SK-N-MC (cell line): ENCODE data around the gene FHIT.
"Not testable (repeated sequence)": the region's sequence is repeated elsewhere in the genome, so short reads cannot be mapped to it uniquely, and the experiment has no call there.

ENCODE experiments used
- DNase-seq: peaks from one replicate; pipeline ENCODE4 v3.0.0-alpha.2; 2011; ENCODE audit warnings: low read depth, low spot score
- H3K27ac ChIP-seq: fragments of 200-600 bp; sonication (generic); 2 replicates; pipeline ENCODE4 v1.5.1; 2016; ENCODE audit warnings: mixed run types
- H3K36me3 ChIP-seq: fragments of 200-600 bp; sonication (generic); 2 replicates; pipeline ENCODE4 v1.6.1; 2017; ENCODE audit warnings: antibody characterized with exemption, low read length, mixed read lengths; ENCODE audit not compliant: insufficient read depth
- H3K4me3 ChIP-seq: fragments of 200-600 bp; sonication (generic); 2 replicates; pipeline ENCODE4 v1.5.1; 2016
- H3K9ac ChIP-seq: fragments of 200-600 bp; sonication (generic); 2 replicates; pipeline ENCODE4 v1.8.0; 2017; ENCODE audit warnings: mixed run types, mixed read lengths; ENCODE audit not compliant: insufficient read length
- H3K9me3 ChIP-seq: fragments of 200-600 bp; sonication (generic); 2 replicates; pipeline ENCODE4 v1.6.1; 2017; ENCODE audit warnings: low read depth, mild to moderate bottlenecking, antibody characterized with exemption, low read length, moderate library complexity, mixed read lengths
- EZH2 ChIP-seq: fragments of 200-600 bp; sonication (generic); IDR thresholded peaks from one replicate; pipeline ENCODE4 v1.6.1; 2017; ENCODE audit warnings: antibody characterized with exemption
- FOXP2 ChIP-seq: optimal IDR thresholded peaks from 2 replicates; pipeline ENCODE3; 2011; ENCODE audit warnings: mild to moderate bottlenecking, moderate library complexity; ENCODE audit not compliant: insufficient read depth; ENCODE audit errors: extremely low read length, control extremely low read depth
- POLR2AphosphoS5 ChIP-seq: IDR thresholded peaks from 2 replicates; pipeline ENCODE4 v1.6.1; 2012; ENCODE audit warnings: mild to moderate bottlenecking, low read depth, low read length, borderline replicate concordance

The FHIT gene

DNA sequence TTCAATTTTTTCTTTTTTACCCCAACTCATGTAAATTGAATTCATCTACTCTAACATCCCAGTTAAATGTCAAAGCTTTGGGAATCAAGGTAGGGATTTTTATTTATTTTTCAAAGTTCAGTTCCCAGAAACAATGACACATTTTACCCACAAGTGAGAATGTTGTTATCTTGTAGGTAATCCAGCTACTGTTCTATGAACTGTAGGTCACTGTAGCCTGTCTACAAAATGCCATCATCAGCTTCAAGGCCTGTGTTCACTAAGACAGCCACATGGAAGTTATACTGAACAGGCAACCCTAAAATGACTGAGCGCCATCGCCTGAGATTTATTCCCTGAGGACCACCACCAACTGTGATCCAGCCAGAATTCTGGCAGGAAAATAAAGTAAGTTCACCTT, 219.7 kb downstream of the FHIT start:
- Histone ChIP-seq H3K9me3 (no peaks in the 10 kb centered on the region), H3K9ac (no peak overlapping the region), H3K27ac (no peak overlapping the region), H3K4me3 (no peak overlapping the region), H3K36me3 (no peaks in the 10 kb centered on the region)
- TF ChIP-seq FOXP2, result no peak
- TF ChIP-seq POLR2AphosphoS5, result no peak
- no peak for TF ChIP-seq EZH2
- no peak for DNase-seq

DNA sequence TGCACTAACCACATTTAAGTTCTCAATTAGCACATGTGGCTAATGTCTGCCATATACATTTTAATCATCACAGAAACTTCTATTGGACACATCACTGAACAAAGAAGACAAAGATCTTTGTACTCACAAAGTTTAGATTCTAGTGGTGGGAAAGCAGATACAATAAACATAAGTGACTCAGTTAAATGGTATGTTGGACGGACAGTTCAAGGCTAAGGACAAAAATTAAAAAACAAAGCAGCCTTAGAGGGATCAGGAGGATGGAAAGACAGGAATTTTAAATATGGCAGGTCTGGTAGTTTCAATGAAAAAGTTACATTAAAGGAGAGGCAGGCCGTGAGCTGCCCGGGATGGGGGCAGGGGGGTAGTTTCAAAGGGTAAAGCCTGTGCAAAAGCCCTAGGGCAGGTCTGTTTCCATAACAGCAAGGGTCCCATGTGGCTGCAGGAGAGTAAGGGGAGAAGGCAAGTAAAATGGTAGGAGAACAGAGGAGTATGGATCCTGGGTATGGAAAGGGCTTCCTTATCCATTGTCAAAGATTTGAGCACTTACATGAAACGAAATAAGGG, 220.7 kb downstream of the FHIT start:
- Histone ChIP-seq H3K9ac (no peak overlapping the region), H3K4me3 (no peak overlapping the region), H3K9me3 (no peaks in the 10 kb centered on the region), H3K36me3 (no peaks in the 10 kb centered on the region), H3K27ac (no peak overlapping the region)
- TF ChIP-seq POLR2AphosphoS5 (no peak), EZH2 (no peak), FOXP2 (no peak)
- DNase-seq, result no peak

DNA sequence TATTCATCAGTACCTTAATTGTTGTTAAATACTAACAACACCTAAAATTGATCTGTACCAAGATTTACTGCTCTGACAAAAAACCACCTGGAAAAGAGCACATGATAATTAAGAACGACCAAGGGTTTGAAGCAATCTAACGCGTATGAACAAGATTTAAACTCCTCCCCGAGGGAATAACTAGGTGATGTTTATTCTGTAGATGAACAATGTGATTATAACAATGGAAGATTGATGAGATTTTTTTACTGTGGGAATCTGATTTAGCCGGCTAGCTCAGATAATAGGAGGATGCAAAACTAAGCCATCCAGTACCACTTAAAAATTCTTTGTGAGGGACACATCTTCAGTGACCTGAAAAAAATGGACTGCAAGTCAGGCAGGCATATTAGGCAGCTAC, 222.1 kb downstream of the FHIT start:
- no peaks in the 10 kb centered on the region for H3K36me3 ChIP-seq
- no peak for DNase-seq
- H3K4me3 ChIP-seq, result no peak overlapping the region
- H3K9ac ChIP-seq, result no peak overlapping the region
- no peaks in the 10 kb centered on the region for H3K9me3 ChIP-seq
- TF ChIP-seq EZH2, result no peak
- no peak for TF ChIP-seq FOXP2
- TF ChIP-seq POLR2AphosphoS5, result no peak
- H3K27ac ChIP-seq, result no peak overlapping the region

DNA sequence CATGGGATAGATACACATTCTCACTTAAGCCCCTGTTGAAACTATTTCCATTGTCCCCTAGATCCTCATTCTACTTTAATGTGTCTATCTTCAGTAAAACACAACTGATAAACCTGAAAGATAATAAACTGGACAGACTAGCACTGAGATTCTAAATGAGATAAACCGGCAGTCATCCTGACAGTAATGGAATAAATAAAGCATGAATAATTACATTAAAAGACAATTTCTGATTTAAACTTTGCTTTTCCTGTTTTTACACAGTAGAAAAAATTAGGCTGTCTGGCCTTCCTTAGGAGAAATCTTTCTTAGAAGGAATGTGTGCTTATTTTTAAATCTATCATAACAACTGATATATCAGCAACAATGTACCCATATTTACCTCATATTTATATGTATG, 232.4 kb downstream of the FHIT start:
- H3K4me3 ChIP-seq, result no peak overlapping the region
- no peak overlapping the region for H3K27ac ChIP-seq
- no peak for TF ChIP-seq POLR2AphosphoS5
- no peaks in the 10 kb centered on the region for H3K9me3 ChIP-seq
- DNase-seq, result no peak
- H3K9ac ChIP-seq, result no peak overlapping the region
- no peaks in the 10 kb centered on the region for H3K36me3 ChIP-seq

DNA sequence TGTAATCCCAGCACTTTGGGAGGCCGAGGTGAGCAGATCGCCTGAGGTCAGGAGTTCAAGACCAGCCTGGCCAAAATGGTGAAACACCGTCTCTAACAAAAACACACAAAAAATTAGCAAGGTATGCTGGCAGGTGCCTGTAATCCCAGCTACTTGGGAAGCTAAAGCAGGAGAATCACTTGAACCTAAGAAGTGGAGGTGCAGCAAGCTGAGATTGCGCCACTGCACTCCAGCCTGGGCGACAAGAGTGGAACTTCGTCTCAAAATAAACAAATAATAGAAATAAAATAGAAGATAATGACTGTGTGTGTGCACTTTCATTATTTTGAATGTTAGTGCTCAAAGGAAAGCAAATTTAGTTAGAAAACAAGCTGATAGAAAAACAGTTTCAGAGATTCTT, 234.2 kb downstream of the FHIT start:
- H3K9ac ChIP-seq, H3K36me3 ChIP-seq, H3K27ac ChIP-seq, H3K9me3 ChIP-seq, DNase-seq, H3K4me3 ChIP-seq: not testable (repeated sequence)

DNA sequence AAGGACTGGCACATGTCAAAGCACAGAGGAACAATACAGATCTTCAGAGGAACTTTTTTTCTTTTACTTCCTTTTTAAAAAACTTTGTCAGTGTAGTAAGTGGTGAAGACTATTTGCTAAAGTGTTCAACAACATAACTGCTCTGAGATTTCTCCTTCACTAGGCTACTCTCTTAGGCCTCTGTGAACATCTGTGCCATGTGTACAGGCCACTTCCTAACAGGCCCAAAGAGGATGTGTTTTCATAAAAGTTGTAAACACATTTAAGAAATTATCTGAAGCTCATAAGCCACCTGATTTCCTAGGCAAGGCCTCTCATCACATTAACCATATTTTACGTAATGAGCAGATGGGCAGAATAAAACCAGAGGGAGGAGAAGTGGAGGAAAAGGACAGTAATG, 235.4 kb downstream of the FHIT start:
- no peak for DNase-seq
- Histone ChIP-seq H3K9me3 (no peaks in the 10 kb centered on the region), H3K9ac (no peak overlapping the region), H3K4me3 (no peak overlapping the region), H3K36me3 (no peaks in the 10 kb centered on the region), H3K27ac (no peak overlapping the region)
- no peak for TF ChIP-seq EZH2
- no peak for TF ChIP-seq POLR2AphosphoS5
- TF ChIP-seq FOXP2, result no peak

DNA sequence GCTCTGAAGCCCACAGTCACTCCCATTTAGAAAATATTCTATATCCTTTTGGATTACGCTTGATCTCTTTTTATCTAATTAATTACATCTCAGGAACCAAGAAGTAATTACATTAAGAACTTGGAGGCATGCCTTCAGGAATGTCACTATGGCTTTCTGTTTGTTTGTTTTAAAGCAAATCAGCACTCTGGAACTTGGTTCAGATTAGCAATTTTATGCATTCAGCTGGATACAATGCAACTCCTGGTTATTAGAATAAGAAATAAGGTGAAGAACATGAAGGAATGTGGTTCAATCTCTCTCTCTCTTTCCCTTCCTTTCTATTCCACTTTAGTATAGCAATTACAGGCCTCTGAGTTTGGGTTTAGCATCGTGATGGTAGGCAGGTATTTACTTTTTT, 235.8 kb downstream of the FHIT start:
- TF ChIP-seq POLR2AphosphoS5 (no peak), FOXP2 (no peak), EZH2 (no peak)

DNA sequence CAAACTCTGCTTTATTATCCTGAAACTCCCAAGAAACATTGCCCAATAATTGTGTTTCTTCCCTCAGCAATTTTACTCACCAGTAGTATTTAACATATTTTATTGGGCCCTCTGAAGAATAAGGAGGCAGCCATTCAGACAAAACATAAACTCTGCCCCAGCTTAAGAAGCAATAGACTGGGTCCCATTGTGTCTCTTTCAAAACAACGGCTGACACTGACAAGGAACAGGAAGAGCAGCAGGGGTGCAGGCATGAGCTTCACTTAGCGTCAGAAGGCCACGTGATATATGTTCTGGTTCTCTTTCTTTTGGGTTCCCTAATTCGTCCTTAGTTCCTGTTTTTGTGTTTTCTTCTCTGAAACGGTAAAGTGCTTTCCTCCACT, 242.3 kb downstream of the FHIT start:
- Histone ChIP-seq H3K4me3 (no peak overlapping the region), H3K27ac (no peak overlapping the region), H3K36me3 (no peaks in the 10 kb centered on the region), H3K9me3 (no peaks in the 10 kb centered on the region), H3K9ac (no peak overlapping the region)
- TF ChIP-seq POLR2AphosphoS5, result no peak
- TF ChIP-seq EZH2, result no peak
- no peak for TF ChIP-seq FOXP2
- DNase-seq, result no peak

More for the DNA sequence above, 235.8 kb downstream of the FHIT start:
- Histone ChIP-seq H3K4me3 (no peak overlapping the region), H3K9ac (no peak overlapping the region), H3K27ac (no peak overlapping the region), H3K36me3 (no peaks in the 10 kb centered on the region), H3K9me3 (no peaks in the 10 kb centered on the region)
- DNase-seq, result no peak

DNA sequence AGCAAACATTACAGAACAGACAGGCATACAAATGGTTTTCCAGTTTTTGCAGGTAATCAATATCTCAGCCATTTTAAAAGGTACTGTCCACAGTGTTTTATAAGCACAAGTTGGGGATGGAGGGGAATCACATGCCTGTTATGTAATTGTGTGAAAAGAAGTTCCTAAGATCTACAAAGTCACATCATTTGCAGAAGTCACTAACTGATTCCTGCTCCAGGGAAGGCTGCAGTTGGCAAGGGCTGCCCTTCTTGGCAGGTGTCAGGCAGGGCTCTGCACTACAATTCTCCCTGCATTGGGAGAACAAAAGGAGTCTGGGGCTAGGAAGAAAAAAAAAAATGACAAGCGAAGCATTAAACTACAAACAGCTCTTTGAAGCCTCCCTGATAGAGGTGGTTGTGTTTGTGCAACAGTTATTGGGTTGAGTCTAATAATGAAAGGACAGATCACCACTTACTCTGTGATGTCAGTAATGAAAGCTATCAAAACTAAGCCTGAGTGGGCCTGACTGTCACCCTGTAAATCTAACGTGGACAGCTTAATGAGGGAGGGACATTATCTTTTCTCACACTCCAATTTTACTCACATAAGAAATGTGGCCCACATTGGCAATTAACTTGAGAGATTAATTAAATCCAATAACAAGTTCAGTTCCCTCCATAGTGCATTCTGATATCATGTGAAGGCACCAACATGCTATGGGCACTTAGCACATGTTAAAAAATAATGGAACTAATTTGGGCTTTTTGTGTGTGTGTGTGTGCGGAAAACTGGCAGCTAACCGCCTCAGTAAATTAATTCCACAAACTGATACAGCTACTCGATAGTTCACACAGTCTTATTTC, 242.9 kb downstream of the FHIT start:
- no peak overlapping the region for H3K4me3 ChIP-seq
- DNase-seq, result no peak
- H3K36me3 ChIP-seq, result no peaks in the 10 kb centered on the region

More for the DNA sequence above, 242.9 kb downstream of the FHIT start:
- Histone ChIP-seq H3K27ac (no peak overlapping the region), H3K9me3 (no peaks in the 10 kb centered on the region), H3K9ac (no peak overlapping the region)
- TF ChIP-seq POLR2AphosphoS5 (no peak), FOXP2 (no peak), EZH2 (no peak)
